ENCODE measurements around the gene CERKL. TPM values are rescaled to one million over a fixed set of nuclear protein-coding genes. Genes with fewer than 3 reads are reported as not detected.

The CERKL gene
- total RNA-seq, 1 donor from 2014 or later = not detected

GRCh38 chr2:181621779-181622490, 35.0 kb downstream of the CERKL start:
- H3K4me3 ChIP-seq = no peak overlapping the region
- intact Hi-C loops (cut with micrococcal nuclease) = no loop called here
- TF ChIP-seq CTCF (IDR thresholded peaks at IDR 0.05; ENCODE audit: borderline replicate concordance) = no peak
- DNase-seq = no peak
- H3K9me3 ChIP-seq (replicated peaks) = no peaks in the 10 kb centered on the region
- H3K27ac ChIP-seq (replicated peaks) = no peak overlapping the region
- no peaks in the 10 kb centered on the region for H3K36me3 ChIP-seq
- H3K4me1 ChIP-seq = no peaks in the 10 kb centered on the region
- peaks cover 15% of the 10 kb centered on the region for H3K27me3 ChIP-seq (ENCODE audit: low read depth)

- no peaks in the 10 kb centered on the region for H3K9me3 ChIP-seq (replicated peaks)
- intact Hi-C loops (cut with micrococcal nuclease) = no loop called here
- no peak for TF ChIP-seq CTCF (IDR thresholded peaks at IDR 0.05; ENCODE audit: borderline replicate concordance)
- H3K36me3 ChIP-seq = no peaks in the 10 kb centered on the region
- H3K4me3 ChIP-seq = no peak overlapping the region
- H3K27ac ChIP-seq (replicated peaks) = no peak overlapping the region
- DNase-seq = no peak
- peaks cover 11% of the 10 kb centered on the region for H3K27me3 ChIP-seq (ENCODE audit: low read depth)
- H3K4me1 ChIP-seq = no peaks in the 10 kb centered on the region
Observed at GRCh38 chr2:181619516-181619915, 37.4 kb downstream of the CERKL start.

GRCh38 chr2:181616715-181617114, 40.2 kb downstream of the CERKL start:
- no peaks in the 10 kb centered on the region for H3K36me3 ChIP-seq
- no peaks in the 10 kb centered on the region for H3K4me1 ChIP-seq
- DNase-seq = no peak
- H3K9me3 ChIP-seq (replicated peaks) = no peaks in the 10 kb centered on the region
- H3K27ac ChIP-seq (replicated peaks) = no peak overlapping the region
- H3K4me3 ChIP-seq = no peak overlapping the region
- no peak for TF ChIP-seq CTCF (IDR thresholded peaks at IDR 0.05; ENCODE audit: borderline replicate concordance)
- intact Hi-C loops (cut with micrococcal nuclease) = no loop called here
- no peaks in the 10 kb centered on the region for H3K27me3 ChIP-seq (ENCODE audit: low read depth)

- TF ChIP-seq CTCF (IDR thresholded peaks at IDR 0.05; ENCODE audit: borderline replicate concordance) = no peak
- H3K4me3 ChIP-seq = no peak overlapping the region
- intact Hi-C loops (cut with micrococcal nuclease) = no loop called here
- no peaks in the 10 kb centered on the region for H3K36me3 ChIP-seq
- no peak for DNase-seq
- H3K4me1 ChIP-seq = no peaks in the 10 kb centered on the region
- H3K9me3 ChIP-seq (replicated peaks) = no peaks in the 10 kb centered on the region
- peaks cover 5% of the 10 kb centered on the region for H3K27me3 ChIP-seq (ENCODE audit: low read depth)
- H3K27ac ChIP-seq (replicated peaks) = no peak overlapping the region
Observed at GRCh38 chr2:181614874-181615638, 41.8 kb downstream of the CERKL start.

- no peak overlapping the region for H3K27ac ChIP-seq (replicated peaks)
- DNase-seq = no peak
- no peaks in the 10 kb centered on the region for H3K36me3 ChIP-seq
- H3K27me3 ChIP-seq (ENCODE audit: low read depth) = peaks cover 5% of the 10 kb centered on the region
- intact Hi-C loops (cut with micrococcal nuclease) = no loop called here
- no peak overlapping the region for H3K4me3 ChIP-seq
- no peaks in the 10 kb centered on the region for H3K9me3 ChIP-seq (replicated peaks)
- H3K4me1 ChIP-seq = no peaks in the 10 kb centered on the region
- no peak for TF ChIP-seq CTCF (IDR thresholded peaks at IDR 0.05; ENCODE audit: borderline replicate concordance)
Observed at GRCh38 chr2:181613241-181613640, 43.7 kb downstream of the CERKL start.

All from left ventricle myocardium inferior (tissue), 1 donor.